HG03460 (cell line): ENCODE measurements around the gene DENND1A.
"Not testable (repeated sequence)": the region's sequence is repeated elsewhere in the genome, so short reads cannot be mapped to it uniquely, and the experiment has no call there.

Source experiments
- ATAC-seq: cut with Tn5 transposase; IDR thresholded peaks from one replicate; pipeline ENCODE4 v1.9.1; 2021; ENCODE audit not compliant: unreplicated experiment

Gene DENND1A

DNA sequence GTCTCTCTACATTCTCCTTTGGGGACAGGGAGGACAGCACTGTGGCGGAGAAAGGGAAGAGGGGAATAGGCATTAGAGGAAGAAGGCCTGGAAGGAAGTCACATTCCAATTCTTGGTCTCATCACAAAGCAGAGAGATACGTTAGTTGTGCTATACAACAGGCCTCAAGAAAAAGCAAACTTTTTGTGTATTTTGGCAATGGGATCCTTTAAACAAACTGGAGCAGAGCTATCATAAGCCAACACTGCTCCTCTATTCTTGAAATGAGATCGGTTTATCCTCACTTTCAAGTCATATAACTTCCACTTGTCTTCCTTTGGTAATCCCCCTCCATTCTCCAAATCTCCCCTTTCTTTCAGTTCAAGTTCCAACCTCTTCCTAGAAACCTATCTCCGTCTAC lies 6.5 kb downstream of the DENND1A start:
- ATAC-seq: no peak

- ATAC-seq: no peak
These were observed 7.0 kb downstream of the DENND1A start for GRCh38 chr9:123922911-123923310.

GRCh38 chr9:123922431-123922830 lies 7.5 kb downstream of the DENND1A start:
- no peak for ATAC-seq

DNA sequence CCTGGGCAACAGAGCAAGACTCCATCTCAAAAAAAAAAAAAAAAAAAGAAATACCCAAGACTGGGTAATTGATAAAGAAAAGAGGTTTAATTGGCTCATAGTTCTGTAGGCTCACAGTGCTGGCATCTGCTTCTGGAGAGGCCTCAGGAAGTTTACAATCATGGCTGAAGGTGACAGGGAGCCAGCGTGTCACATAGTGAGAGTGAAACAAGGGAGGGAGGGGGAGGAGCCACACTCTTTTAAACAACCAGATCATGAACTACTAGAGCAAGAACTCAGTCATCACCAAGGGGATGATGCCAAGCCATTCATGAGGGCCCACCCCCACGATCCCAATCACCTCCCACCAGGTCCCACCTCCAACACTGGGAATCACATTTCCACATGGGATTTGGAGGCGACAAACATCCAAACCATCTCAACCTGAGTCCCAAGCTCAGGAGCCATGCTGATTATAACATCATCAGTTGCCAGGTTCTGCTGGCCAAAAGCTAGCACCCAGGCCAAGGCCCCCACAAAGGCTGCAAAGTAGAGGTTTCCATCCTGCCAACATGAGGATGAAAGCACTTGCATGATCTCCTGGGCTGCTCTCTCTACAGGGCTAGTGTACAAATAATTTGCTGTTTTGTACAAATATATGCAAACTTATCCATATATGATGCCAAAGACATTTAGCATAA lies 15.3 kb downstream of the DENND1A start:
- no peak for ATAC-seq

GRCh38 chr9:123912167-123912897 lies 17.6 kb downstream of the DENND1A start:
- ATAC-seq: no peak

GRCh38 chr9:123911024-123911423 lies 18.9 kb downstream of the DENND1A start:
- ATAC-seq: no peak

GRCh38 chr9:123909192-123909591 lies 20.7 kb downstream of the DENND1A start:
- ATAC-seq: not testable (repeated sequence)

- not testable (repeated sequence) for ATAC-seq
These were observed 26.4 kb downstream of the DENND1A start for GRCh38 chr9:123903550-123903949.

DNA sequence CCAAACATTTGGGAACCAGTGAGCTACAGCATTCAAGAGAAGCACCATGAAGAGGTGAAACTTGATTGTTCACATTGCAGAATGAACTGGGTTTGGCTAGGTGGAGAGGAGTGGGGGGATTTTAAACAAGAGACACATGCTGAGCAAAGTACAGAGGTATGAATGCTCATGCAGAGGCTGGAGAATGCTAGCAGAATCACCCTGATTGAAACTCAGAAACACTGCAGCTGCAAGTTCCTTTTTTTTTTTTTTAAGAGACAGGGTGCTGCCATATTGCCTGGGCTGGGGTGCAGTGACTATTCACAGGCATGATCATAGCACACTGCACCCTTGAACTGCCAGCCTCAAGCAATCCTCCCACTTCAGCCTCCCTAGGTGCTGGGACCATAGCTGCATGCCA lies 35.1 kb downstream of the DENND1A start:
- ATAC-seq: no peak

GRCh38 chr9:123893831-123894460 lies 36.0 kb downstream of the DENND1A start:
- no peak for ATAC-seq

DNA sequence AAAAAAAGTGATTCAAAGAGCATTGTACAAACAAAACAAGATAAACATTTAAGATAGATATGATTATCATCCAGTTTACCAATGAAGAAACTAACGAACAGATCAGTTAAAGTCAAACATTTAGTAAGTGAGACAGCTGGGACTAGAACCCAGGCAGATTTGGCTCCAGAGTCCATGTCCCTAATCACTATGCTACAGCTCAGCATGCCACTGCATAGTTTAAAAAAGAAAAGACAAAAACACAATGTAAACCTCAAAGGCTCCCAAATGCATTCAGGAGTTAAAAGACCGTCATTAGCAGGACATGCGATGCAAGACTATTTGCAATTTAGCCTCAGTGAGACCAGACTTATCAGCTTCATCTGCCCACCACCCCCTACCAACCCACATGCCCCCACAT lies 36.8 kb downstream of the DENND1A start:
- no peak for ATAC-seq

DNA sequence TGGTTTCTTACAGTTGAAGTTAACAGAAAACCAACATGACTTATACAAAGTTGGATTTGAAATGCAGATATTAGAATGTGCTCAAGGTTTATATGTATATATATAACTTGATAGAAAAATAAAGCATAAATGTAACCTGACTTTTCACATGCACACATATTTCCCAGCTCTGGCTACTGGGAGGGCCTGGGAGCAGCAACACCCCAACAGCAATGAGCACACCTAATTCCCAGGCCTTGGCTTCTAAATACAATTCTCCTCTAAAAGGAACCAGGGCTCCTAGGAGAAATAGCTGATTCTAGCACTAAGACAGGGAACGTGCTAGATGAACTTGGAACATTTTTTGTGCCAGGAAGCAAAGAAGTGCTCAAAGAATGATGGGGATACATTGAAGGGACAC lies 42.1 kb downstream of the DENND1A start:
- ATAC-seq: no peak

DNA sequence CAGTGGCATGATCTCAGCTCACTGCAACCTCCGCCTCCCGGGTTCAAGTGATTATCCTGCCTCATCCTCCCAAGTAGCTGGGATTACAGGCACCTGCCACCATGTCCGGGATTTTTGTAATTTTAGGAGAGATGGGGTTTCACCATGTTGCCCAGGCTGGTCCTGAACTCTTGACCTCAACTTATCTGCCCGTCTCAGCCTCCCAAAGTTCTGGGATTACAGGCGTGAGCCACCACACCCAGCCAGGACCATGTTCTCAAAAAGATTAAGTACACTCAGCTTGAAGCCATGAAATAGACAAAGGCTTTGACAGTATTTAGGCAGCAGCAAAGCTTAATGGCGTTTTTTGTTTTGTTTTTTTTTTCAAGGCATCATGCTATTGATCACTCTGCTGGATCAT lies 44.1 kb downstream of the DENND1A start:
- ATAC-seq: not testable (repeated sequence)

DNA sequence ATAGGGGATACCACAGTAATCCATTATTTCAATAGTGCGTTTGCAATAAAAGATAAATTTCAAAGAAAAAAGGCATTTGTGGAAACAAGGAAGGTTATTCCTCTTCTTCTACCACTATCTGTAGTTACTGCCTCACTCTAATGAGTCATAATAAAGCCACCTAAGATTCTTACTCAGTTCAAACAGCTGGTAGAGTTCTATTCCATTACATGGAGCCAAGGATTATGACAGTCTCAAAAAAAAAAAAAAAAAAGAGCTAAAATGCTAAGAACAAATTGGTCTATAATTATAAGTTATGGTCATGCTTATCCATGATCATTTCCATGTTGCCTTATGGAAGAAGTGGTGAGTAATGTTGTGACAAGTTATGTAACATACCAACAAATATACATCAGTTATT lies 46.3 kb downstream of the DENND1A start:
- ATAC-seq: no peak

GRCh38 chr9:123881604-123882003 lies 48.3 kb downstream of the DENND1A start:
- no peak for ATAC-seq

- no peak for ATAC-seq
These were observed 49.5 kb downstream of the DENND1A start for GRCh38 chr9:123880420-123880819.

DNA sequence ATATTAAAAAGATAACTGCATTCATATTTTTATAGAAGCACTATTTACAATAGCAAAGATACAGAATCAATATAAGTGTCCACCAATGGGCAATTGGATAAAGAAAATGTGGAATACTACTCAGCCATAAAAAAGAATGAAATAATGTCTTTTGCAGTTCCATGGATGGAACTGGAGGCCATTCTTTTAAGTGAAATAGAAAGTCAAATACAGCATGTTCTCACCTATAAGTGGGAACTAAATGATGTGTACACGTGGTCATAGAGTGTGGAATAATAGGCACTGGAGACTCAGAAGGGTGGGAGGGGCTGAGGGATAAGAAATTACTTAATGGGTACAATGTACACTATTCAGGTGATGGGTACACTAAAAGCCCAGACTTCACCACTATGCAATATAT lies 53.2 kb downstream of the DENND1A start:
- no peak for ATAC-seq

GRCh38 chr9:123872710-123873109 lies 57.2 kb downstream of the DENND1A start:
- no peak for ATAC-seq

GRCh38 chr9:123871781-123872180 lies 58.1 kb downstream of the DENND1A start:
- no peak for ATAC-seq

- ATAC-seq: no peak
These were observed 61.9 kb downstream of the DENND1A start for GRCh38 chr9:123868002-123868401.

DNA sequence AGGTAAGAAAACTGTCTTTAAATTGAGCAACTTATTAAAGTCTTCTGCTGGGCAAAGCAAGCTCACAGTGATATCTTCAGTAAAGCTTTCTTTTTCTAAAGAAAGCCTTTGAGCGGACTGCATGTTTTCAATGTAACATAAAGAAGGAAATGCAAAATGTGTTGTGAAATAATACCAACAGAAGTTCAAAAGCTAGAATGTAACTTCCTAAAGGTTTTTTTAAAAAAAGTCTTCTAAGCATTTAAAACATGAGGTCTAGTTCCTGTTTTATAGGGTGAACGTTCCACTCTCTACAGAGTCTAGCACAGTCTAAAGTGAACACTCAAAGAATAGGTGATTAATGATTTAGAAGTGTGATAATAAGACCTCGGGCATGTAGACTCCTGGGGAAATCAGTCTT lies 62.9 kb downstream of the DENND1A start:
- ATAC-seq: no peak

GRCh38 chr9:123866497-123866896 lies 63.4 kb downstream of the DENND1A start:
- ATAC-seq: no peak
